HCT116 (cell line): ENCODE measurements around the gene CRIM1. TPM values are rescaled to one million over a fixed set of nuclear protein-coding genes. Genes with fewer than 3 reads are reported as not detected.

Experiments used
- ATAC-seq: fragments of 200-7000 bp; cut with Tn5 transposase; 2 replicates; pipeline ENCODE4 v1.9.1; 2020; ENCODE audit warnings: mild to moderate bottlenecking, moderate library complexity
- BruUV-seq: library from RNA; stranded (reverse); fragments of 400-500 nt; replicated peaks from 2 replicates; lab custom pipeline; 2021; lab: Mats Ljungman, UMichigan
- CTCF ChIA-PET: fragments of 300-600 bp; sonication (Branson Sonifier 250); formaldehyde crosslinking; loops from one replicate; lab custom pipeline; 2021; ENCODE audit warnings: antibody characterized with exemption; lab: Charles Lee
- POLR2A ChIA-PET: fragments of 300-600, 350-600 bp; sonication (Branson Sonifier 250); formaldehyde crosslinking; loops from one replicate; lab custom pipeline; 2021; ENCODE audit warnings: antibody characterized with exemption; lab: Charles Lee
- RAD21 ChIA-PET, 2 experiments: fragments of 300-600 bp; sonication (Branson Sonifier 250); formaldehyde crosslinking; loops; one replicate each; lab custom pipeline; 2023; ENCODE audit warnings: low total read pairs in 2 of 2; ENCODE audit not compliant: uncharacterized antibody in 2 of 2, unreplicated experiment in 2 of 2, low non-redundant PET in 1 of 2; lab: Charles Lee
- DNase-seq: peaks from one replicate; pipeline ENCODE4 v3.0.0-alpha.2; 2010; ENCODE audit warnings: low read depth, low spot score
- H2AFZ ChIP-seq: fragments of 200-600 bp; shearing (Covaris generic), sonication (generic); 2 replicates; pipeline ENCODE4 v1.6.1; 2017; ENCODE audit warnings: low read depth, mixed run types, mixed read lengths, antibody characterized with exemption, low read length; ENCODE audit not compliant: poor library complexity, severe bottlenecking
- H3K27ac ChIP-seq: 2 replicates; pipeline ENCODE4 v1.5.1; 2012; ENCODE audit warnings: low read depth, low read length
- H3K27me3 ChIP-seq: fragments of 200-600 bp; sonication (generic); 2 replicates; pipeline ENCODE4 v1.6.1; 2016; ENCODE audit warnings: mixed run types, low read length, mixed read lengths; ENCODE audit not compliant: insufficient read depth
- H3K36me3 ChIP-seq, 2 experiments: fragments of 200-500 bp in 1 of 2; fragments of 200-600 bp in 1 of 2; sonication (Bioruptor generic) in 1 of 2; sonication (generic) in 1 of 2; 2 replicates each; pipeline versions ENCODE4 v1.5.1 to v1.6.1; 2014 to 2016; ENCODE audit warnings: low read length in 2 of 2, inconsistent platforms in 1 of 2, mixed read lengths in 1 of 2, mixed run types in 1 of 2; ENCODE audit not compliant: insufficient read depth in 2 of 2, control insufficient read depth in 1 of 2
- H3K4me1 ChIP-seq, 2 experiments: fragments of 200-600 bp in 1 of 2; sonication (generic) in 1 of 2; 2 replicates each; pipeline versions ENCODE4 v1.5.1 to v1.6.1; 2012 to 2017; ENCODE audit warnings: low read length in 2 of 2, inconsistent platforms in 1 of 2, mild to moderate bottlenecking in 1 of 2, mixed read lengths in 1 of 2, mixed run types in 1 of 2, moderate library complexity in 1 of 2; ENCODE audit not compliant: insufficient read depth in 2 of 2, control insufficient read depth in 1 of 2
- H3K4me2 ChIP-seq: fragments of 200-600 bp; sonication (generic); 2 replicates; pipeline ENCODE4 v1.6.1; 2017; ENCODE audit warnings: mixed run types, low read length, mixed read lengths
- H3K4me3 ChIP-seq, 2 experiments: fragments of 200-600 bp in 1 of 2; sonication (generic) in 1 of 2; replicated peaks in 1 of 2; 2 replicates each; pipeline ENCODE4 v1.5.1; 2011 to 2016; ENCODE audit warnings: low read length in 2 of 2, control low read depth in 1 of 2, low read depth in 1 of 2, mild to moderate bottlenecking in 1 of 2, mixed read lengths in 1 of 2, mixed run types in 1 of 2
- H3K79me2 ChIP-seq: fragments of 200-600 bp; sonication (generic); 2 replicates; pipeline ENCODE4 v1.6.1; 2017; ENCODE audit warnings: mild to moderate bottlenecking, mixed run types, low read length, moderate library complexity, mixed read lengths; ENCODE audit not compliant: insufficient read depth
- H3K9ac ChIP-seq: fragments of 200-600 bp; sonication (generic); 2 replicates; pipeline ENCODE4 v1.6.1; 2016; ENCODE audit warnings: low read length, mixed read lengths
- H3K9me2 ChIP-seq: fragments of 200-600 bp; sonication (generic), shearing (Covaris generic); 2 replicates; pipeline ENCODE4 v1.6.1; 2017; ENCODE audit warnings: mixed run types, mild to moderate bottlenecking, moderate library complexity; ENCODE audit not compliant: insufficient read depth
- H3K9me3 ChIP-seq, 2 experiments: fragments of 200-500 bp in 1 of 2; fragments of 200-600 bp in 1 of 2; sonication (Bioruptor generic) in 1 of 2; sonication (generic) in 1 of 2; 2 replicates each; pipeline ENCODE4 v1.6.1; 2014 to 2017; ENCODE audit warnings: low read length in 2 of 2, mixed read lengths in 2 of 2, inconsistent platforms in 1 of 2, low read depth in 1 of 2, mild to moderate bottlenecking in 1 of 2, mixed run types in 1 of 2, moderate library complexity in 1 of 2; ENCODE audit not compliant: control insufficient read depth in 1 of 2, insufficient read depth in 1 of 2
- H4K20me1 ChIP-seq: fragments of 200-600 bp; sonication (generic), shearing (Covaris generic); 2 replicates; pipeline ENCODE4 v1.6.1; 2017; ENCODE audit warnings: mixed run types, mild to moderate bottlenecking, moderate library complexity; ENCODE audit not compliant: insufficient read depth
- CBX3 ChIP-seq: IDR thresholded peaks from 2 replicates; pipeline ENCODE4 v1.6.1; 2012; ENCODE audit warnings: low read depth
- CTCF ChIP-seq, 3 experiments: fragments of 200-600 bp in 1 of 3; sonication (generic) in 1 of 3; IDR thresholded peaks in 2 of 3; conservative IDR thresholded peaks in 1 of 3; 2 replicates each; pipeline ENCODE4 v1.5.1; 2012 to 2017; ENCODE audit warnings: low read depth in 2 of 3, low read length in 2 of 3, antibody characterized with exemption in 1 of 3, borderline replicate concordance in 1 of 3, control low read depth in 1 of 3, mild to moderate bottlenecking in 1 of 3, mixed read lengths in 1 of 3, mixed run types in 1 of 3, moderate library complexity in 1 of 3; ENCODE audit not compliant: insufficient read depth in 1 of 3
- EGR1 ChIP-seq: IDR thresholded peaks from 2 replicates; pipeline ENCODE4 v1.6.1; 2012; ENCODE audit warnings: low read depth
- FOSL1 ChIP-seq: IDR thresholded peaks from 2 replicates; pipeline ENCODE4 v1.6.1; 2012; ENCODE audit warnings: low read depth
- JUND ChIP-seq: IDR thresholded peaks from 2 replicates; pipeline ENCODE4 v1.6.1; 2012
- POLR2AphosphoS5 ChIP-seq: IDR thresholded peaks from 2 replicates; pipeline ENCODE4 v1.6.1; 2011; ENCODE audit warnings: mild to moderate bottlenecking, low read depth, low read length, moderate library complexity
- SIN3A ChIP-seq: IDR thresholded peaks from 2 replicates; pipeline ENCODE4 v1.6.1; 2012; ENCODE audit warnings: low read depth
- SP1 ChIP-seq: IDR thresholded peaks from 2 replicates; pipeline ENCODE4 v1.6.1; 2012; ENCODE audit warnings: low read depth
- TCF7L2 ChIP-seq: IDR thresholded peaks from 2 replicates; pipeline ENCODE4 v1.7.0; 2011; ENCODE audit warnings: borderline replicate concordance, inconsistent platforms; ENCODE audit not compliant: insufficient read depth, insufficient read length; ENCODE audit errors: extremely low read depth
- YY1 ChIP-seq: IDR thresholded peaks from 2 replicates; pipeline ENCODE4 v1.6.1; 2011; ENCODE audit warnings: low read length, low read depth, moderate library complexity, mild to moderate bottlenecking; ENCODE audit not compliant: insufficient replicate concordance; ENCODE audit errors: extremely low read depth
- ZFX ChIP-seq: fragments of 450-650 bp; IDR thresholded peaks from 2 replicates; pipeline ENCODE4 v1.6.1; 2017
- intact Hi-C: fragments of 100-400 bp; cut with micrococcal nuclease; formaldehyde crosslinking; loops from 2 replicates; pipeline ENCODE4 v1.10.0; 2022
- total RNA-seq: library from RNA; stranded (reverse); gene quantifications from one replicate; pipeline ENCODE4 v1.2.1, GENCODE V29; 2021; ENCODE audit not compliant: unreplicated experiment
- TF ChIP-seq, protein P1 (sequence below): IDR thresholded peaks from 2 replicates; pipeline ENCODE4 v1.6.1; 2011; ENCODE audit warnings: mild to moderate bottlenecking, low read length, moderate library complexity; ENCODE audit not compliant: insufficient replicate concordance; ENCODE audit errors: extremely low read depth
- TF ChIP-seq, protein P2 (sequence below): IDR thresholded peaks from 2 replicates; pipeline ENCODE4 v1.6.1; 2012
- TF ChIP-seq, protein P3 (sequence below): IDR thresholded peaks from 2 replicates; pipeline ENCODE4 v1.6.1; 2012; ENCODE audit warnings: low read depth

CRIM1 gene
- total RNA-seq, 1 experiment from 2014 or later, result 27.2 TPM

- POLR2A ChIA-PET, result no interaction called here
- H3K9me2 ChIP-seq, result no peaks in the 10 kb centered on the region
- no peak overlapping the region for H3K4me2 ChIP-seq
- no peak for TF ChIP-seq POLR2AphosphoS5
- TF ChIP-seq, protein P1, sequence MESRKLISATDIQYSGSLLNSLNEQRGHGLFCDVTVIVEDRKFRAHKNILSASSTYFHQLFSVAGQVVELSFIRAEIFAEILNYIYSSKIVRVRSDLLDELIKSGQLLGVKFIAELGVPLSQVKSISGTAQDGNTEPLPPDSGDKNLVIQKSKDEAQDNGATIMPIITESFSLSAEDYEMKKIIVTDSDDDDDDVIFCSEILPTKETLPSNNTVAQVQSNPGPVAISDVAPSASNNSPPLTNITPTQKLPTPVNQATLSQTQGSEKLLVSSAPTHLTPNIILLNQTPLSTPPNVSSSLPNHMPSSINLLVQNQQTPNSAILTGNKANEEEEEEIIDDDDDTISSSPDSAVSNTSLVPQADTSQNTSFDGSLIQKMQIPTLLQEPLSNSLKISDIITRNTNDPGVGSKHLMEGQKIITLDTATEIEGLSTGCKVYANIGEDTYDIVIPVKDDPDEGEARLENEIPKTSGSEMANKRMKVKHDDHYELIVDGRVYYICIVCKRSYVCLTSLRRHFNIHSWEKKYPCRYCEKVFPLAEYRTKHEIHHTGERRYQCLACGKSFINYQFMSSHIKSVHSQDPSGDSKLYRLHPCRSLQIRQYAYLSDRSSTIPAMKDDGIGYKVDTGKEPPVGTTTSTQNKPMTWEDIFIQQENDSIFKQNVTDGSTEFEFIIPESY, result no peak
- no peak for TF ChIP-seq ZFX
- TF ChIP-seq SIN3A, result no peak
- TF ChIP-seq EGR1, result no peak
- TF ChIP-seq JUND, result no peak
- TF ChIP-seq SP1, result no peak
- no peak for TF ChIP-seq YY1
- TF ChIP-seq, protein P2, sequence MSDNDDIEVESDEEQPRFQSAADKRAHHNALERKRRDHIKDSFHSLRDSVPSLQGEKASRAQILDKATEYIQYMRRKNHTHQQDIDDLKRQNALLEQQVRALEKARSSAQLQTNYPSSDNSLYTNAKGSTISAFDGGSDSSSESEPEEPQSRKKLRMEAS, result no peak
- TF ChIP-seq FOSL1, result no peak
- TF ChIP-seq, protein P3, sequence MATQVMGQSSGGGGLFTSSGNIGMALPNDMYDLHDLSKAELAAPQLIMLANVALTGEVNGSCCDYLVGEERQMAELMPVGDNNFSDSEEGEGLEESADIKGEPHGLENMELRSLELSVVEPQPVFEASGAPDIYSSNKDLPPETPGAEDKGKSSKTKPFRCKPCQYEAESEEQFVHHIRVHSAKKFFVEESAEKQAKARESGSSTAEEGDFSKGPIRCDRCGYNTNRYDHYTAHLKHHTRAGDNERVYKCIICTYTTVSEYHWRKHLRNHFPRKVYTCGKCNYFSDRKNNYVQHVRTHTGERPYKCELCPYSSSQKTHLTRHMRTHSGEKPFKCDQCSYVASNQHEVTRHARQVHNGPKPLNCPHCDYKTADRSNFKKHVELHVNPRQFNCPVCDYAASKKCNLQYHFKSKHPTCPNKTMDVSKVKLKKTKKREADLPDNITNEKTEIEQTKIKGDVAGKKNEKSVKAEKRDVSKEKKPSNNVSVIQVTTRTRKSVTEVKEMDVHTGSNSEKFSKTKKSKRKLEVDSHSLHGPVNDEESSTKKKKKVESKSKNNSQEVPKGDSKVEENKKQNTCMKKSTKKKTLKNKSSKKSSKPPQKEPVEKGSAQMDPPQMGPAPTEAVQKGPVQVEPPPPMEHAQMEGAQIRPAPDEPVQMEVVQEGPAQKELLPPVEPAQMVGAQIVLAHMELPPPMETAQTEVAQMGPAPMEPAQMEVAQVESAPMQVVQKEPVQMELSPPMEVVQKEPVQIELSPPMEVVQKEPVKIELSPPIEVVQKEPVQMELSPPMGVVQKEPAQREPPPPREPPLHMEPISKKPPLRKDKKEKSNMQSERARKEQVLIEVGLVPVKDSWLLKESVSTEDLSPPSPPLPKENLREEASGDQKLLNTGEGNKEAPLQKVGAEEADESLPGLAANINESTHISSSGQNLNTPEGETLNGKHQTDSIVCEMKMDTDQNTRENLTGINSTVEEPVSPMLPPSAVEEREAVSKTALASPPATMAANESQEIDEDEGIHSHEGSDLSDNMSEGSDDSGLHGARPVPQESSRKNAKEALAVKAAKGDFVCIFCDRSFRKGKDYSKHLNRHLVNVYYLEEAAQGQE, result no peak
- TF ChIP-seq CBX3, result no peak
- TF ChIP-seq TCF7L2, result no peak
- TF ChIP-seq CTCF (IDR thresholded peaks at IDR 0.05 in 2 of 3, conservative IDR thresholded peaks at IDR 0.05 in 1 of 3; ENCODE audit: borderline replicate concordance in 1 of 3, insufficient read depth in 1 of 3, low read depth in 2 of 3, low read length in 2 of 3), result no peak
- no peaks in the 10 kb centered on the region for H3K36me3 ChIP-seq
- CTCF ChIA-PET, result no interaction called here
- no peak overlapping the region for H3K27ac ChIP-seq
- RAD21 ChIA-PET, result no interaction called here
- H3K4me3 ChIP-seq, result no peak overlapping the region
- no peak overlapping the region for H2AFZ ChIP-seq
- peaks cover 5% of the 10 kb centered on the region; the same call in 1 of the 2 replicates for H4K20me1 ChIP-seq
- no peaks in the 10 kb centered on the region for H3K27me3 ChIP-seq
- peaks cover 23 to 47% of the 10 kb centered on the region in 2 experiments for H3K4me1 ChIP-seq
- H3K79me2 ChIP-seq, result peaks cover 29% of the 10 kb centered on the region
- no peaks in the 10 kb centered on the region for H3K9me3 ChIP-seq
- no TSS peak for BruUV-seq
- ATAC-seq (no peak), DNase-seq (no peak)
- H3K9ac ChIP-seq, result no peak overlapping the region
- intact Hi-C loops, result no loop called here
Measured at GRCh38 chr2:36407413-36407812, 51.8 kb downstream of the CRIM1 start.
